HG03342 (cell line): Measurements from ENCODE around the gene CUX1.

Experiments
- ATAC-seq: cut with Tn5 transposase; IDR thresholded peaks from one replicate; pipeline ENCODE4 v1.9.1; 2021; ENCODE audit warnings: mild to moderate bottlenecking, moderate library complexity; ENCODE audit not compliant: unreplicated experiment

The CUX1 gene

DNA sequence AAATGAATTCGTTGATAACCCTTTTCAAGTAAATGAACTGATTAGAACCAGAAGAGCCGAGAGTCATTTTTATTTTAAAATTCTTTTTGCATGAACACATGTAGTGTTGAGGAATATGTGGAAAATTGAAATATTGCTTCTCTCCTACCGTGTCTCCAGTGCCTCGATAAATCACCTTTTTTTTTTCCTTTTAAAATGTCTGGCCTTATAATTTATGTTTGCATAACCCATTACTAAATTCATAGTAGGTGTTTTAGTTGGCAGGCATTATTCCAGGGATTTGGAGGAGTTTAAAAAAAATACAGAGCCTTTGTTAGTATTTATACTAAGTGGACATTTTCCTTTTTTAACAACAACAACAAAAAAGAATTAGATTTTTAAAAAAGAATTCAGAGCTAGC is 115.6 kb downstream of the CUX1 start:
- ATAC-seq, result no peak

DNA sequence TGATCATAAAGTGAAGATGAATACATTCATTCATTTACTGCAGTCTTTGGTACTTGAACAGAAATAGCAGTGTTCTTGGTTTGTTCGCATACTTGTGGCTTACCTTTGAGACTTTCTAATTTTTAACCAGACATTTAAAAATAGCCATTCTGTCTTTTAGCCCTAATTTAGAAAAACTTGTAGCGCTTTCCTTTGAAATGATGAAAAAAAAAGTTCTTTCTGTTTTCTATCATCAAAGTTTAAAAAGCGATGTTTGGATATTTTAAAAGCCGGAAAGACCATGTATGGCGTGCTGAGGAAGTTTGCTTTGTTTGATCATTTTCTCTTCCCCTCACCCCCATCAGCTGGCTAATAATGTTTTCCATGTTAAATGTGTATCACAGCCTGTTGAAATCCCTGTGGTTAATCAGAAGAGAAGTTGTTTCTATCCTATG is 116.3 kb downstream of the CUX1 start:
- ATAC-seq, result peak; percentile 59

DNA sequence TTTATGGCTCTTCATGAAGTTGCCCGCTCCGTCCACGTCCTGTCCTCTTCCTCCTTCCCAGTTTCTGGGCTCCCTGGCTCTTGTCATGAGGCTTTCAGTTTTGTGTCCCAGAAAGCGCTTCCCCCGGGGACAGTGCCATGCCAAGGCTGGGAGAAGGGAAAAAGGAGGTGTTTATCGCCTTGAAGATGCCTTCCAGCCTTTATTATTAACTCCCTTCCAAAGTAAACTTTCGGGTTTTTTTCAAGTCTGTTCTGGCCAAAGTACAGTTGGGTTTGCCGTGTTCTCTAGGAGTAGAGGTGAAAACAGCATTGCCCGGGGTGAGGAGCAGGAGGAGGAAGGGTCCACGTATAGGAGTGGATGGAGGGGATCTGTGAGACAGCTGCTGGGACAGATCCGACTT is 117.2 kb downstream of the CUX1 start:
- no peak for ATAC-seq

DNA sequence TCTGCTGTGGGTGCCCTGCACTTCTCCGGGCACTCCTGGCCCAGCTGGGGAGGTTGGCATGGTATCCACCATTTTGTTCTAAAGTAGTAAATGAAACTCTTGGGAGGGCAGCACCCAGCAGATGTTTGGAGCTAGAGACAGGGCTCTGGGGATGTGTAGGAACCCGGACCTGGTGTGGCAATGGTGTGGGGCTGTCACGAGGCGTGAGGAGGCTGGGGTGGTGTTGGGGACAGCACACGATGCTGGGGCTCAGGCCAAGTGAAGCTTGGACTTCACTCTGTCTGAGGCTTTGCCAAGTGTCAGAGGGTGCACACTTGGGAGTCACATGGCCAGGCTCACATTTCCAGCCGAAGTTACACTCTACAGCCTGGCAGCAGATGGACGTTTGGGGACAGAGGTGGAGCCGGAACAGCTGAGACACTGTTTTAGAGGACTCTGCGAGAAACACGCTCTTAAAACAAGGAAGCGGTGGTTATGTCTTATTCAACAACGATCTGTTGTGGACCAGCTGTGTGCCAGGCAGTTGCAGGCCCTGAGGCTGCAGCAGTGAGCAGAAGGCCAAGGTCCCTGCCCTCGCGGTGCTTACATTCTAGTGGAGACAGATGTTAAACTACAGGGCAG is 118.2 kb downstream of the CUX1 start:
- no peak for ATAC-seq

DNA sequence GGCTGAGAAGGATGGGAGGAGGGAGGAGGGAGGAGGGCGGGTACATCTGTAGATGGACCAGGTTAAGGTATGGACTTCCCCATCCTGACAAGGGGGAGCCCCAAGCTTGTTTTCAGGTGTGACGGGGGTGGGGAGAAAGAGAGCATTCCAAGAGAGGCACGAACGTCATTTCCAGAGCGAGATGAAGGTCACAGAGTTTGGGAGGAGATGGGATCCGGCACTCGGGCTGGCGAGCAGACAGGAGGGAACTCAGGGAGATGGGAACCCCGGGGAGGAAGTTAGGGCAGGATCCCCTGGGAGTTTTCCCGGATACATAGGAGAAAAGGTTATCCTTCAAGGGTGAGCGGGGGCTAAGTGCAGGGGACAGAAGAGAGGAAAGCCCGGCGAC is 118.8 kb downstream of the CUX1 start:
- ATAC-seq, result no peak

DNA sequence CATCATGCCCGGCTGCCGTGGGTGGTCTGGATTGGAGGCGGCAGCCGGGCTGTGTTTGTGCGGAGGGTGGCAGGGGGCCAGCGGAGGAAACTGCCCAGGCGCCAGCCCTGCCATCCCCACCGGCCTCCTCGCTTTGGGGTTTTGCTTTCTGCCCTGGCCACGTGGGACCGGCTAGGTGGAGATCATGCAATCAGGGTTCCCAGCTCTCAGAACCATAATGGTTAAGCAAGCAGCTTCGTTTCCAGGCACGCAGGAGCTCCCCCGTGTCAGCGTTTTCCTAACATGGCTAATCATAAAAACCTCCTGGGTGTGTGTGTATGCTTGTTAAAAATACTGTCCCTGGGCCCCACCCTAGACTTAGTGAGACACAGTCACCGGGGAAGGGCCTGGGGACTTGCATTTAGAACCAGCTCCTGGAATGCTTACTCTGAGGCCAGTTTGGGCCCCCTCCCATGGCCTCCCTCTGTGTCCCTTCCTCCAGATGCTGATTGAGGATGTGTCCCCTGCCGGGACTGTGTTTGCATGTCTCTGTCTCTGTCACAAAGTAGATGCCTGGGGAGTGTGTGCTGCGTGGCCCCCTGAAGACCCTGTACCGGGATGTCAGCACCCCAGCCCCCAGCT is 119.3 kb downstream of the CUX1 start:
- ATAC-seq, result no peak

DNA sequence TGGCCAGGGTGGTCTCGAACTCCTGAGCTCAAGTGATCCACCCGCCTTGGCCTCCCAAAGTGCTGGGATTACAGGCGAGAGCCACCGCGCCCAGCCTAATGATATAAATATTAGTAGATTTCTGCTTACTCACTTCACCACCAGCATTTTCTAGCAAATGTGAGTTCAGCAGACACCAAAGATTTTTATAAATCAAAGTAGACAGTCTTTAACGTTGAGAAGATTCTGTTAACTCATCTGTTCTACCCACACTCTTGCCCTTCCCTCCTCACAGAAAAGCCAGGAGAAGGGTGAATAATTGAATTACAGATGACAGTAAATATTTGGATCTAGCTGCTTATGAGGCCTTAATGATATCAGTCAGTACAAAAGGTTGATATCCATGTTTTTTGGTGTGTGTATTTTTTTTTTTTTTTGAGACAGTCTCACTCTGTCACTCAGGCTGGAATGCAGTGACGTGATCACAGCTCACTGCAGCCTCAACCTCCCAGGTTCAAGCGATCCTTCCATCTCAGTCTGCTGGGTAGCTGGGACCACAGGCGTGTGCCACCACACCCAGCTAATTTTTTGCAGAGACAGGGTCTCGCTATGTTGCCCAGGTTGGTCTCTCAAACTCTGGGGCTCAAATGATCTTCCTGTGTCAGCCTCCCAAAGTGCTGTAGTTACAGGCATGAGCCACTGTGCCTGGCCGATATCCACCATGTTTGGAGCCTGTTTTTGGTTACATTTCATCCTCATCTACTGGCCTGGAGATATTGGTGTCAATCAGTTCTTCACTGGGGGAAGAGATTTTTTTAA is 120.5 kb downstream of the CUX1 start:
- no peak for ATAC-seq

DNA sequence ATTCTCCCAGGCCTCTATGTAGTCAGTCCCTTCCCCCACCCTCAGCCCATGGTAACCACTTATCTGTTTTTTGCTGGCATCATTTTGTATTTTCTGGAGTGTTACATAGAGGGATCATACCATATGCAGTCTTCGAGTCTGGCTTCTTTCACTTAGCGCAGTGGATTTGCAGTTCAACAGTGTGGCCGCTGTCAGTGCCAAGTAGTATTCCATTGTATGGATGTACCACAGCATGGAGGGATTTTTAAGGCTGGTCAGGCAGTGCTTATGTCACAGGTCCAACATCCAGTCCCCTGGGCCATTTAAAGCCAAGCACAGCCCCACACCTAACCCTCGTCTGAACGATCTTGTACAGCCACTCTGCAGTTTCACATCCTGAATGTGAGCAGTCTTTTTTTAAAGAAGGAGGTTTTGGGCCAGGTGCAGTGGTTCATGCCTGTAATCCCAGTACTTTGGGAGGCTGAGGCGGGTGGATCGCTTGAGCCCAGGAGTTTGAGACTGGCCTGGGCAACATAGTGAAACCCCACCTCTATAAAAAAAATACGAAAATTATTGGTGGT is 121.8 kb downstream of the CUX1 start:
- peak; percentile 62 for ATAC-seq

DNA sequence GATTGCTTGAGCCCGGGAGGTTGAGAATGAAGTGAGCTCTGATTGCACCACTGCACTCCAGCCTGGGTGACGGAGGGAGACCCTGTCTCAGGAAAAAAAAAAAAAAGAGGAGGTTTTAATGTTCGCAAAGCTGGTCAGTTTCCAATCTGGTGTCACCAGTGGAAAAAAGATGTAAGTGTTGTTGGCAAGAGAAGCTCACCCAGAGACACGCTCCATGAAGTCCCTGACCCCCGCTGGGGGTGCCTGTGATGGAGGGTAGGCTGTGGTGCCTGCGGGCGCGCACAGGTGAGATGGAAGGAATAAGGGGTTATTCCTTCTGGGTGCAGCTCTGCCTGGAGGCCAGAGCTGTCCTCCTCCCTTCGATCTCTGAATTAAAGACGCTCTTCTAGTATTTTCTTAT is 122.7 kb downstream of the CUX1 start:
- ATAC-seq, result no peak

DNA sequence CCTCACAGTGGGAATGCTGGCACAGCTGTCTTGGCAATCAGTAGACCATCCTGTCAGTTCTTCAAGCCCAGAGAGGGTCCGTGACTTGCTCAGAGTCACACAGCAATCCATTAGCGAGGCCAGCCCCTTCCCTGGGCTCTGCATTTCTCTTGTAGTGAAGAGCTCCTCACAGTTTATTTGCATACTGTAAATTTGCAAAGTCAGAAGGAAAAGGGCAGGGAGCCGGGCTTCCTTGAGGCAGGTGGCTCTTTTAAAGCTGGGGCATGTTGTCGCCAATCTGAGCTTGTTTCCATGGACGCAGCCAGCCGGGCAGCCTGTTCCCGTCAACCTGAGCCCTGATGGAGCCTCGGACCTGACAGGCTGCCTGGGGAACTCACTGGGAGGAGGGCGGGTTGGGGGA is 123.4 kb downstream of the CUX1 start:
- ATAC-seq, result no peak

DNA sequence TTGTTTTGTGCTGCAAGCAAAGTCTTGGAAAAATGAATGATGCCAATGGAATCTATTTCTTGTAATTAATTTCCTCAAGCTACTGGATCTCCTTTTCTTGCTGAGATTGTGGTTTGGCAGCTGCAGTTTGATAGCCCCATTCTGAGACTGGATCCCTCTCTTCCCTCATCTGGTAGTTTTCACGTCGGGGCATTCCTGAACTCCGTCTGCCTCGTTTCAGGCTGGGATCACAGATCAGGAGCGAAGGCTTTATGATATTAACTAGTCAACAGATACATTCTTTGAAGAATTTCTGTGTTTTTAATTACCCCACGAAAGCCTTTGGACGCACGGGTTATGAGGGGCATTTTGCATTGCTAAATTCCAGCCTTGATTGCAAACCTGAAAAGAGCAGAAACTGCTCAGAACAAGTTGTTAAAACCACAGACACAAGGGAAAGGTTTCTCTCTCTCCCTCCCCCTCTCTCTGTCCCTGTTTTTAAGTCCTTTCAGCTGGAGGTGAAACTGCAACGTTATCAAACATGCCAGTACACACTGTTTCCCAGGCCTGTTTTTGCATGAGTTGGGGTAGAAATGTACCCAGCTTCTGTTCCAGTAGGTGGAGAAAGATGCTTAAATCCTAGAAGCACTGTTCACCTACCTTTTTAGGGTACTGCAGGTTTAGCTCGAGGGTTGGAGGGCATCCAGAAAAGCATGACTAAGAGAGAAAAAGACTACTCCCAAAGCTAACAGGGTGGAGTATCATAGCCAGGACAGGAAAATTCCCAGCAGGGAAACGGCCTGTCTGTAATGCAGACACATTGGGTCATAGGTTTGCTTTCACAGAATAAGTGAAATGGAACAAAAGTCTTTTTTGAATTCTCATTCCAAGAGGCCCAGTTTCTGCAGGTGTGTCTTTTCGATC is 124.3 kb downstream of the CUX1 start:
- ATAC-seq, result no peak

DNA sequence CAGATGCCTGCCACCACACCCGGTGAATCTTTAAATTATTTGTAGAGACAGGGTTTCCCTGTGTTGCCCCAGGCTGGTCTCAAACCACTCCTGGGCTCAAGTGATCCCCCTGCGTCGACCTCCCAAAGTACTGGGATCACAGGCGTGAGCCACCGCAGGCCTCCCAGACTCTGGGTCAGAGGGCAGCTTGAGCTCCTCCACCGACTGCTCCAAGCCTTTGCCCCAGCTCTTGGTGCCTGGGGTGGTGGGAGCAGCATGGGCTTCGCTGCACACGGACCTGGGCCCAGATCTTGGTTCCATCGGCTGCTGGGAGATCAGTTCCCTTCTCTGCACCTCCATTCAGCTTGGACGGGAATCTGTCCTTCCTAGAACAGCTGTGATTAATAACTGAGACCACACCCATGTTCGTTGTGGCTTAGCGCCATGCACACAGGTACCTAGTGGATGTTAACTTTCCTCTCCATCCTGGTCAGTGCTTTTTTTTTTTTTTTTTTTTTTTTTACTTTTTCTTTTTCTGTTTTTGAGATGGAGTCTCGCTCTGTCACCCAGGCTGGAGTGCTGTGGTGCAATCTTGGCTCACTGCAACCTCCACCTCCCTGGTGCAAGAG is 125.3 kb downstream of the CUX1 start:
- ATAC-seq, result no peak

DNA sequence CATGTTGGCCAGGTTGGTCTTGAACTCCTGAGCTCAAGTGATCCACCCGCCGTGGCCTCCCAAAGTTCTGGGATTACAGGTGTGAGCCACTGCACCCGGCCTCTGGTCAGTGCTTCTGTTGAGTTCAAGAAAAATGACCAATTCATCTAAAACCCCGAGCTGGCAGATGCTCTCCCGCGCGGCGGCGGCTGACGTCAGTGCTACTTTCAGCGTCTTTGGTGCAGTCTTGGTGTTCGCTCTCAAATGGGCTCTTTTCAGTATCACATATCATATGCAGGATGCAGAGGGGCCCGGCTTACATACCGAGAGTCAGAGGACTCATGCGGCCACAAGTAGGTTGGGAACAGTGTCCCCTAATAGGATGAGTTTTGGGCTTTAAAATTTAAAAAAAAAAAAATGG is 125.9 kb downstream of the CUX1 start:
- ATAC-seq, result no peak

DNA sequence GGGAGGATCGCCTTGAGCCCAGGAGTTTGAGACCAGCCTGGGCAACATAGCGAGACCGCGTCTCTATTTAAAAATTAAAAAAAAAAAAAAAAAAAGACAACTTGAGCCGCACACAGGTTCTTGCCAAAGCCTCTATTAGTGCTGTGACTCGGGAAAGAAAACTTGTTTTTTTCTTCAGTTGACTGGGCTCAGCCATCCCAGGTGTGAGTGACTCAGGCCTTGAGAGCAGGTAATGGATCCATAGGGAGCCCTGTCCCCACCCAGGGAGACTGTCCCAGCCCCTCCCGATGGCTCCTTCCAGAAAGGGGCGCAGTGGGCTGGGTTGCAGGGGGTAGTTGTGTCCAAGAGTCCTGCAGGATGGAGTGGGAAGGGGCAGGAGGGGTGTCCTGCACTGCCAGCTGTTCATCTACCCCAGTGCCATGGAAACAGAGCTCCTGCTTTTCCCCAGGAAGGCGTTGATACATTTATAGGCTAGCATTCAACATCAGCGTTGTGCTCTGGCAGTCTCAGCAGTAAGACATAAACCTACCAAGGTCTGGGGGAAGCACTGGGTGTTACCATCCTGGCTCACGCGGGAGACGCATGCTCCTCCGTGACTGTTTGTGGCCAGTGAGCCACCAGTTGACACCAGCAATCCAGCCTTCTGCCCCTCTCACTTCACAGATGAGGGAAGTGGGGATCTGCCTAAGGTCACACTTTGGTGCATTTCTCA is 126.6 kb downstream of the CUX1 start:
- no peak for ATAC-seq

DNA sequence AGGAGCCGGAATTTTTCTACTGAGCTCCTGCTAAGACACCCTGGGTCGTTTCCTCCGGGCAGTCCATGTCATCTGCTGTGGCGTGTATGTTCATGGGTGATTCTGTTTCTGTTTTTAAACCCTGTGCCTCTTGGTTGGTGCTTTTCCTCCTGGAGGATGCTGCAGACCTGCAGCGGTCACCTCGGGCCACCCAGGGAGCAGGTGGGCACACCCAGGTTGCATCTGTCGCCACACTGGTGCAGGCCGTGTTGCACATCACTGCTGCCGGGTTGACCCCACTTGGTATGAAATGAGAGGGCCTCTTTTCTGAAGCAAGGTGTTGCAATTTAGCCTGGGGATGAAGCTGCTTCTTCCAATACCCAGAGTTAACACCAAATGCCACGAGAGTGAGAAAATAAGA is 127.2 kb downstream of the CUX1 start:
- no peak for ATAC-seq

DNA sequence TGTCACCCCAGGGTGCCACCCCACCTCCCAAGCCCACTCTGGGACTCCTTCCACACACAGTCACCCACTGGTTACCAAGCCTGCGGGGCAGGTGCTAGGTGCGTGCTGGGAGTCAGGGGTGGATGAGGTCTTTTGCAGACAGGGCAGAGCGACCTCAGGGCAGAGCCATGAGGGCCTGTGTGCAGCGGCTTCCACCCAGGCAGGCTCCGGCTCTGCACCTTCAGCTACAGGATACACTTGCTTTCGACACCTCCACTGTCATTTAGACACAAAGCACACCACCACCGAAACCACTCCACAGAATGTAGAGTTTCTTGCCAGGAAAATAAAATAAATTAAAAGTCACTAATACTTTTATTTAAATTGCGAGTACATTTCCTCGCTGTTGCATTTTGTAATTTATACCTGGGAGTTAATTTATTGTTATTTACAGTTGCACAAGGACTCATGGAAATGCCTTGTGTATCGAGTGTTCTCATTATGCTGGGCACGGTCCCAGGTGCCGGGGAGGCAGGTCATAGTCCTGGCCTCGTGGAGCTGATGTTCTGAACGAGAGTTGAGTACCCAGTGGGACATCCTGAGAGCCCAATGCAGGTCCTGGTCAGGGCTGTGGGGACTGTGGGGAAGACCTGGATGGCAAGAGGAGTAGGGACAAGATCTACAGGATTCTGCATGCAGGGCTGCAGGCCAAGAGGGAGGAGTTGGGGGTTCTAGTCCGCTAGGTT is 127.8 kb downstream of the CUX1 start:
- ATAC-seq, result no peak

DNA sequence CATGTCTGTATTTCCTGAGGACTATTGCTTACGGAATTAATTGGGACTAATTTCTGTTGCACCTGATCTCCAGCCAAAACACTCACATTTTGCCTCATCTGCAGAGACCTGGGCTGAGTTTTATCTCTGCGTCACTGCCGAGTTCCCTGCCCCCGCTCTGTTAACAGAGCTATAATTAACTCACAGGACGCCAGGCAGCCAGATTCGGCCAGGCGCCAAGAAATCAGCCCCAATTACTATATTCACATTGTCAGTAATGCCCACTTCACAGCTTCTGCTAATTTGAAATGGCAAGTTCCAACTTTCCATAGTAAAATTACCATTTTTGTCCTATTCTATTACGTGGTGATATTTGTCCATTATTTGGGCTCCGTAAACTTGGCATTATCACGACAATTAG is 130.5 kb downstream of the CUX1 start:
- ATAC-seq, result no peak

DNA sequence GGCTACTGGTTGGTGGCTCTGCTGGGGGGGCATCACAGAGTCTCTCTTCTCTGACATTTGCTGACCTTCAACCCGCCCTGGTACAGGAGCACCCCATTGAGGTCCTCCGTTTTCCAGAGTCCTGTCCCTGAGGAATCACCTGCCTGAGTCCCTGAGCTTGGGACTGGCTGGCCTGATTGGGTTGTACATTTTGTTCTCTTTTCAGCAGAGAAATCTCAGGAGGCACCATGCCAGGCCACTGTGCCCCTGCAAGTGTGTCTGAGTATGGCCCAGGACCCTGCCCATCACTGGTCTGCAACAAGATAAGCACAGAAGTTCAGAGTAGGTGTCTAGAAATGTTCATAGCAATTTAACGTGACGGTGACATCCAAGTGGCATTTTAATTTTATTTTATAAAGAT is 131.2 kb downstream of the CUX1 start:
- ATAC-seq, result no peak

DNA sequence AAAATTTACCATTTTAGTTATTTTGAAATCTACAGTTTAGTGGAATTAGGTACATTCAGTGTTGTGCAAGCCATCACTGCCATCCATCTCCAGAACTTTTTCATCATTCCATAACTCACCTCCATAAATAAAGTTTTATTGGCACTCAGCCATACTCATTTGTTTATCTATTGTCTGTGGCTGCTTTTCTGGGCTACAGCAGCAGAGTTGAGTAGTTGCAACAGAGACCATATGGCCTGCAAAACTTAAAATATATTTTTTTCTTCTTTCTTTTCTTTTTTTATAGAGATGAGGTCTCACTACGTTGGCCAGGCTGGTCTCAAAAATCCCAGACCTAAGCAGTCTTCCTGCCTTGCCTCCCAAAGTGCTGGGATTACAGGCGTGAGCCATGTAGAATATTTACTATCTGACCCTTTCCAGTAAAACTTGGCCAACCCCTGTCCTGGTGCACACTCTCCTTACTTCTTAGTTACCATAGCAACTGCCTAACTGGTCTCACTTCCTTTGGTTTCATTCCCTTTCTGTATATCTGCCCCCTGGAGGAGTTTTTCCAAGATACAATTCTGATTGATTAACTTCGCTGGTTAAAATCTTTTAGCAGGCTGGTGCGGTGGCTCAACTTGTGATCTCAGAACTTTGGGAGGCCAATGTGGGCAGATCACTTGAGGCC is 133.2 kb downstream of the CUX1 start:
- ATAC-seq, result no peak
